Measurements from ENCODE around the gene CGN. TPM values are rescaled to one million over a fixed set of nuclear protein-coding genes. Genes with fewer than 3 reads are reported as not detected.

The CGN gene
- total and polyA plus RNA-seq, 2 of the 13 experiments (the other 11 are each of a cell fraction or from before 2014, with no cell fraction given): 0.75 to 0.81 TPM

GRCh38 chr1:151475175-151475574 lies 36.0 kb upstream of the CGN start:
- BruUV-seq (replicated peaks): no TSS peak
- no peak overlapping the region for H2AFZ ChIP-seq (ENCODE audit: low read length)

GRCh38 chr1:151476083-151476482 lies 35.1 kb upstream of the CGN start:
- ATAC-seq (no peak), DNase-seq (ENCODE audit: low spot score) (no peak), FAIRE-seq (no peak)
- H2AFZ ChIP-seq (ENCODE audit: low read length): no peak overlapping the region
- in situ Hi-C loops (cut with HindIII; ENCODE audit: extremely low pct_ligation_motif_present, low pct_unique_long_range_greater_than_20kb): no loop called here
- no peaks in the 10 kb centered on the region for H3K36me3 ChIP-seq (replicated peaks in 1 of 2; ENCODE audit: control insufficient read depth in 1 of 2, insufficient read depth in 2 of 2, low read length in 2 of 2)
- H3K4me2 ChIP-seq (ENCODE audit: low read depth, low read length): no peak overlapping the region
- no peak overlapping the region for H3K9ac ChIP-seq (ENCODE audit: insufficient read depth, low read depth, low read length)
- POLR2A ChIA-PET: interaction anchor here (5.0 kb wide), 1 partner anchor 17 kb away, joined by 19 read pairs; the partner anchor contains the start of gene POGZ
- CTCF ChIA-PET (ENCODE audit: low intra/inter-chr PET ratio, low total read pairs): no interaction called here
- H3K9me3 ChIP-seq (ENCODE audit: low read length): no peaks in the 10 kb centered on the region
- peaks cover 20% of the 10 kb centered on the region for H3K4me1 ChIP-seq (ENCODE audit: insufficient read depth, low read length)
- no peaks in the 10 kb centered on the region for H4K20me1 ChIP-seq (ENCODE audit: insufficient read depth, low read length)
- 51% methylated on average over 6 of the region's 6 CpGs for WGBS (ENCODE audit: low lambda C conversion rate)
- no peak for TF ChIP-seq CHCHD3 (CRISPR knock-in tag; IDR thresholded peaks at IDR 0.05)
- no peaks in the 10 kb centered on the region for H3K79me2 ChIP-seq (ENCODE audit: insufficient read depth, low read length)
- intact Hi-C loops (cut with micrococcal nuclease; ENCODE audit: unreplicated experiment): no loop called here
- BruUV-seq (replicated peaks): no TSS peak
- no peaks in the 10 kb centered on the region; a peak in 1 of 5 replicates for H3K27me3 ChIP-seq (ENCODE audit: control insufficient read depth in 1 of 2, insufficient read depth in 2 of 2, low read length in 2 of 2)
- no peak overlapping the region for H3K27ac ChIP-seq (ENCODE audit: extremely low read length, insufficient read depth, low read length)
- no peak overlapping the region for H3K4me3 ChIP-seq (replicated peaks in 1 of 3; ENCODE audit: insufficient read depth in 1 of 3, low read depth in 2 of 3, low read length in 3 of 3)

More at GRCh38 chr1:151475175-151475574, 36.0 kb upstream of the CGN start:
- H3K27me3 ChIP-seq (ENCODE audit: control insufficient read depth in 1 of 2, insufficient read depth in 2 of 2, low read length in 2 of 2): no peaks in the 10 kb centered on the region; a peak in 1 of 5 replicates
- H3K4me1 ChIP-seq (ENCODE audit: insufficient read depth, low read length): peaks cover 20% of the 10 kb centered on the region
- in situ Hi-C loops (cut with HindIII; ENCODE audit: extremely low pct_ligation_motif_present, low pct_unique_long_range_greater_than_20kb) (no loop called here), intact Hi-C loops (cut with micrococcal nuclease; ENCODE audit: unreplicated experiment) (no loop called here)
- H3K9ac ChIP-seq (ENCODE audit: insufficient read depth, low read depth, low read length): no peak overlapping the region
- FAIRE-seq: no peak
- DNase-seq (ENCODE audit: low spot score): no peak
- no peak for ATAC-seq
- no peaks in the 10 kb centered on the region for H3K36me3 ChIP-seq (replicated peaks in 1 of 2; ENCODE audit: control insufficient read depth in 1 of 2, insufficient read depth in 2 of 2, low read length in 2 of 2)
- POLR2A ChIA-PET: interaction anchor here (0.8 to 5.0 kb wide), 3 partner anchors 16 to 102 kb away, joined by 3 to 19 read pairs (median 4); partner anchors contain the start of genes POGZ, SELENBP1 and TUFT1
- WGBS (ENCODE audit: low lambda C conversion rate): 15% methylated on average over 1 of the region's 1 CpG
- H4K20me1 ChIP-seq (ENCODE audit: insufficient read depth, low read length): no peaks in the 10 kb centered on the region
- TF ChIP-seq ZNF30 (CRISPR knock-in tag; IDR thresholded peaks at IDR 0.05) (no peak), ZBTB37 (CRISPR knock-in tag; IDR thresholded peaks at IDR 0.05) (no peak), MTF2 (CRISPR knock-in tag; IDR thresholded peaks at IDR 0.05; ENCODE audit: borderline replicate concordance) (no peak), TSC22D2 (CRISPR knock-in tag; IDR thresholded peaks at IDR 0.05; ENCODE audit: borderline replicate concordance) (no peak), MIER3 (CRISPR knock-in tag; IDR thresholded peaks at IDR 0.05; ENCODE audit: borderline replicate concordance) (no peak), ZNF143 (CRISPR knock-in tag; IDR thresholded peaks at IDR 0.05) (no peak)
- H3K4me3 ChIP-seq (replicated peaks in 1 of 3; ENCODE audit: insufficient read depth in 1 of 3, low read depth in 2 of 3, low read length in 3 of 3): no peak overlapping the region
- CTCF ChIA-PET (ENCODE audit: low intra/inter-chr PET ratio, low total read pairs): no interaction called here
- H3K4me2 ChIP-seq (ENCODE audit: low read depth, low read length): no peak overlapping the region
- H3K27ac ChIP-seq (ENCODE audit: extremely low read length, insufficient read depth, low read length): no peak overlapping the region
- no peaks in the 10 kb centered on the region for H3K9me3 ChIP-seq (ENCODE audit: low read length)
- no peaks in the 10 kb centered on the region for H3K79me2 ChIP-seq (ENCODE audit: insufficient read depth, low read length)
